ENCODE data around the gene KCNQ4. TPM values are rescaled to one million over a fixed set of nuclear protein-coding genes. Genes with fewer than 3 reads are reported as not detected.

Gene KCNQ4
- total RNA-seq, 1 donor from 2014 or later: 0.85 TPM

DNA sequence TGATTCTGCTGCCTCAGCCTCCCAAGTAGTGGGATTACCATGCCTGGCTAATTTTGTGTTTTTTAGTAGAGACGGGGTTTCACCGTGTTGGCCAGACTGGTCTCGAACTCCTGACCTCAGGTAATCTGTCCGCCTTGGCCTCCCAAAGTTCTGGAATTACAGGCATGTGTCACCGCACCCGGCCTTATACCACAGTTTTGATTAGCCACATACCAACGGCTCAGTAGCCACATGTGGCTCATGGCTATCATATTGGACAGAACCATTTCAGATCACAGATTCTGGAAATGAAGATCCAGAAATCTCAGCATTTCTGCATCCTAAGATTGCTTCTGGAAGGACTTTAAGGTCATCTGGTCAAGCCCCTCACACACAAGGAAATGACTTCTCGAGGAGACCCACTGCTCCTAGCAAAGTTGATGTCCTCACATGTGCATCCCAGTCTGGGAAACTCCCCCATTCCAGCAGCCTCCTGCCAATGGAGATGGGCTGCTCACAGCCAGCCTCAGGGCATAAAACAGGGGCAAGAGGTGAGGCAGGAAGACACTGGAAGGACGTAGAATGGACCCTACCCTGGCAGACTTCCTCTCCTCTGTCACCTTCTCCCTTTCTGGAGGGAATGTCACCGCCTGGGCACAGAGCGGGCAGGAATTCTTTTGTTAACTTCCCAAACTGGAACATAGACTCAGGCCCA lies 96.0 kb downstream of the KCNQ4 start:
- Mint-ChIP-seq H3K4me1 (ENCODE audit: unreplicated experiment) (no peaks in the 10 kb centered on the region), H3K4me3 (no peak overlapping the region), H3K9me3 (peaks cover 7% of the 10 kb centered on the region), H3K27ac (no peak overlapping the region), H3K27me3 (peaks cover 6% of the 10 kb centered on the region), H3K36me3 (no peaks in the 10 kb centered on the region)
- no peak for DNase-seq (ENCODE audit: extremely low spot score, unreplicated experiment)
- TF ChIP-seq, protein P1, sequence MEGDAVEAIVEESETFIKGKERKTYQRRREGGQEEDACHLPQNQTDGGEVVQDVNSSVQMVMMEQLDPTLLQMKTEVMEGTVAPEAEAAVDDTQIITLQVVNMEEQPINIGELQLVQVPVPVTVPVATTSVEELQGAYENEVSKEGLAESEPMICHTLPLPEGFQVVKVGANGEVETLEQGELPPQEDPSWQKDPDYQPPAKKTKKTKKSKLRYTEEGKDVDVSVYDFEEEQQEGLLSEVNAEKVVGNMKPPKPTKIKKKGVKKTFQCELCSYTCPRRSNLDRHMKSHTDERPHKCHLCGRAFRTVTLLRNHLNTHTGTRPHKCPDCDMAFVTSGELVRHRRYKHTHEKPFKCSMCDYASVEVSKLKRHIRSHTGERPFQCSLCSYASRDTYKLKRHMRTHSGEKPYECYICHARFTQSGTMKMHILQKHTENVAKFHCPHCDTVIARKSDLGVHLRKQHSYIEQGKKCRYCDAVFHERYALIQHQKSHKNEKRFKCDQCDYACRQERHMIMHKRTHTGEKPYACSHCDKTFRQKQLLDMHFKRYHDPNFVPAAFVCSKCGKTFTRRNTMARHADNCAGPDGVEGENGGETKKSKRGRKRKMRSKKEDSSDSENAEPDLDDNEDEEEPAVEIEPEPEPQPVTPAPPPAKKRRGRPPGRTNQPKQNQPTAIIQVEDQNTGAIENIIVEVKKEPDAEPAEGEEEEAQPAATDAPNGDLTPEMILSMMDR (conservative IDR thresholded peaks at IDR 0.05): no peak

DNA sequence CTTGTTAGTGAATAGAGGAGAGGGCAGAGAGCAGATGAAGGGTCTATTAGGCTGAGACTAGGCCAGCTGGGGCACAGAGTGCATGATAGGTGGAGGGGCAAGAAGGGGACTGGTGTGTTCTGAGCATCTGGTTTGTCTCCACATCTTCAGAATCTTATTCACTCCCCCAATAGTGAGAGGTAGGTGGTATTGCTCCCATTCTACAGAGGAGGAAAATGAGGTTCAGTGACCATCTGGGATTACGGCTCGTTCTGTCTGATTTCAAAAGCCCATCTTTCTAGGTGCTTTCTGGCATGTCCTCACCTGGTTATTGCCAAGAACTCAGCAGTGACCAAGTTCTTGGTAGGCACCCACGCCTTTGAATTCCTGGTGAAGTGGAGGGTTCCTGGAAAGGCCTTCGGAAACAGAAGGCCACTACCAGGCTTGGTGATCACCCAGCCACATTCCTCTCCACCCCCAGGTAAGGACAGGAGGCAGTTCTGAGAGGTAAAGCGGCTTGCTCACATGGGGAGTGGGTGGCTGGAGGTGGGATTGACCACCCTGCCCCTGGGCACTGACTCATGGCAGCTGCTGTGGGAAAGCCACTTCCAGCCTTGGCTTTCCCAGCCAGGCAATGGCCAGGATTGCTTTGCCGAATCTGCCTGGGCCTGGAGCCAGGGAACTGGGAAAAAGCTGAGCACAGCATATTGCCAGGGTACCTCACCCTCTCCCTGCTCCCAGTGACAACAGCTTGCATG lies 97.4 kb downstream of the KCNQ4 start:
- DNase-seq (ENCODE audit: extremely low spot score, unreplicated experiment): no peak
- Mint-ChIP-seq H3K27ac (no peak overlapping the region), H3K9me3 (peaks cover 4% of the 10 kb centered on the region), H3K36me3 (no peaks in the 10 kb centered on the region), H3K4me1 (ENCODE audit: unreplicated experiment) (no peaks in the 10 kb centered on the region), H3K4me3 (no peak overlapping the region), H3K27me3 (peaks cover 12% of the 10 kb centered on the region)
- TF ChIP-seq, protein P1 (conservative IDR thresholded peaks at IDR 0.05): no peak

GRCh38 chr1:40884055-40884795 lies 100.6 kb downstream of the KCNQ4 start:
- TF ChIP-seq, protein P1 (conservative IDR thresholded peaks at IDR 0.05): no peak
- Mint-ChIP-seq H3K4me3 (peak overlapping the region; percentile 61), H3K9me3 (no peaks in the 10 kb centered on the region), H3K27me3 (peaks cover 25% of the 10 kb centered on the region), H3K36me3 (no peaks in the 10 kb centered on the region), H3K4me1 (ENCODE audit: unreplicated experiment) (no peaks in the 10 kb centered on the region), H3K27ac (no peak overlapping the region)
- DNase-seq (ENCODE audit: extremely low spot score, unreplicated experiment): no peak

GRCh38 chr1:40886318-40887011 lies 102.9 kb downstream of the KCNQ4 start:
- Mint-ChIP-seq H3K36me3 (no peaks in the 10 kb centered on the region), H3K9me3 (no peaks in the 10 kb centered on the region), H3K27ac (peak overlapping the region; percentile 13), H3K4me1 (ENCODE audit: unreplicated experiment) (no peaks in the 10 kb centered on the region), H3K4me3 (no peak overlapping the region), H3K27me3 (peaks cover 25% of the 10 kb centered on the region)
- no peak for DNase-seq (ENCODE audit: extremely low spot score, unreplicated experiment)
- TF ChIP-seq, protein P1 (conservative IDR thresholded peaks at IDR 0.05): no peak

DNA sequence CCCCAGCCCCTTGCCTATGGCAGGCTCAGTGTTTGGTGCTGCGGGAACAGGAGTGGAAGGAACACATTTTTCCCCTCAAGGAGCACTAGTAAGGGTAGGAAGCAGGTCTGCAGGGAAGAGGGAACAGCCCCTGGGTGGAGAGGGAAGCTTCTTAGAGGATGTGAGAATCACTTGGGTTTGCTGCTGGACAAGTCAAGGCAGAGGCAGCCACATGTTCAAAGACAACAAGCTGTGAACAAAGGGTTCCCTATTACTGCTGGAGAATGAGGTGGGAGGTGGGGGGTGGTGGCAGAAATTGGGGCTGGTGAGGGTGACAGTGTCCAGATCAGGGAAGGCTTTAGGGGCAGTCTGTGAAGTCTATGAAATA lies 103.4 kb downstream of the KCNQ4 start:
- no peaks in the 10 kb centered on the region for H3K4me1 Mint-ChIP-seq (ENCODE audit: unreplicated experiment)
- DNase-seq (ENCODE audit: extremely low spot score, unreplicated experiment): no peak
- H3K27me3 Mint-ChIP-seq: peaks cover 25% of the 10 kb centered on the region
- H3K9me3 Mint-ChIP-seq: no peaks in the 10 kb centered on the region
- no peaks in the 10 kb centered on the region for H3K36me3 Mint-ChIP-seq
- H3K27ac Mint-ChIP-seq: peak overlapping the region; percentile 13
- no peak overlapping the region for H3K4me3 Mint-ChIP-seq
- TF ChIP-seq, protein P1 (conservative IDR thresholded peaks at IDR 0.05): no peak
